ENCODE data around the gene LBX2.

DNA sequence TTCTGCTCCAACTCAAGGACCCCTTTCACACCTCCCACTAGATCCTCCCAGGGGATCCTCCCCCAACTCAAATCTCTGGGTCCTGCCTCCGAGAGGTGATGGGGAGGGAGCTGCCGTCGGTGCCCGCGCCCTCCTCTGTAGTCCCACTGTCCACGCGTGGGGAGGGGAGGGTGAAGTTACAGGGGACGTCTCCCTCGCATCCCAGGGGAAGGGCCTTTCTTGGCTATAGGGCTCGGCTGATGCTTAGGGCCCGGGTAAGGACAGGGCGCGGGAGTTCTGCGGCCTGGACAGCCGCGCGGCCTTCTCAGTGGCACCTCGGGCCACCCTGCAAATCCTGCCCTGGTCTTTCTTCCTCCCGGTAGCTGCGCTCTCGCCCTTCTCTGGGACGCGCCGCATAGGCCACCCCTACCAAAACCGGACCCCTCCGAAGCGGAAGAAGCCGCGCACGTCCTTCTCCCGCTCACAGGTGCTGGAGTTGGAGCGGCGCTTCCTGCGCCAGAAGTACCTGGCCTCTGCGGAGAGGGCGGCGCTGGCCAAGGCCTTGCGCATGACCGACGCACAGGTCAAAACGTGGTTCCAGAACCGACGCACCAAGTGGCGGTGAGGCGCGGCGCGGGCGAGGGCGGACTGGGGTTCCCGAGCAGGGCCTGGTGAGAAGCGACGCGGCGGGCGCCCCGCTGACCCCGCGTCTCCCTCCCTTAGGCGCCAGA lies 16.0 kb upstream of the LBX2 start:
- TF ChIP-seq, protein P1, sequence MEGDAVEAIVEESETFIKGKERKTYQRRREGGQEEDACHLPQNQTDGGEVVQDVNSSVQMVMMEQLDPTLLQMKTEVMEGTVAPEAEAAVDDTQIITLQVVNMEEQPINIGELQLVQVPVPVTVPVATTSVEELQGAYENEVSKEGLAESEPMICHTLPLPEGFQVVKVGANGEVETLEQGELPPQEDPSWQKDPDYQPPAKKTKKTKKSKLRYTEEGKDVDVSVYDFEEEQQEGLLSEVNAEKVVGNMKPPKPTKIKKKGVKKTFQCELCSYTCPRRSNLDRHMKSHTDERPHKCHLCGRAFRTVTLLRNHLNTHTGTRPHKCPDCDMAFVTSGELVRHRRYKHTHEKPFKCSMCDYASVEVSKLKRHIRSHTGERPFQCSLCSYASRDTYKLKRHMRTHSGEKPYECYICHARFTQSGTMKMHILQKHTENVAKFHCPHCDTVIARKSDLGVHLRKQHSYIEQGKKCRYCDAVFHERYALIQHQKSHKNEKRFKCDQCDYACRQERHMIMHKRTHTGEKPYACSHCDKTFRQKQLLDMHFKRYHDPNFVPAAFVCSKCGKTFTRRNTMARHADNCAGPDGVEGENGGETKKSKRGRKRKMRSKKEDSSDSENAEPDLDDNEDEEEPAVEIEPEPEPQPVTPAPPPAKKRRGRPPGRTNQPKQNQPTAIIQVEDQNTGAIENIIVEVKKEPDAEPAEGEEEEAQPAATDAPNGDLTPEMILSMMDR (IDR thresholded peaks at IDR 0.05), result no peak
- no peak for TF ChIP-seq POLR2A (IDR thresholded peaks at IDR 0.05)

Measured in thyroid gland (tissue), 4 donors.